Measurements from ENCODE around the gene YBEY. TPM values are rescaled to one million over a fixed set of nuclear protein-coding genes. Genes with fewer than 3 reads are reported as not detected.

Gene YBEY
- polyA plus RNA-seq, 5 donors: 14.5 to 23.4 (median 21.3) TPM

DNA sequence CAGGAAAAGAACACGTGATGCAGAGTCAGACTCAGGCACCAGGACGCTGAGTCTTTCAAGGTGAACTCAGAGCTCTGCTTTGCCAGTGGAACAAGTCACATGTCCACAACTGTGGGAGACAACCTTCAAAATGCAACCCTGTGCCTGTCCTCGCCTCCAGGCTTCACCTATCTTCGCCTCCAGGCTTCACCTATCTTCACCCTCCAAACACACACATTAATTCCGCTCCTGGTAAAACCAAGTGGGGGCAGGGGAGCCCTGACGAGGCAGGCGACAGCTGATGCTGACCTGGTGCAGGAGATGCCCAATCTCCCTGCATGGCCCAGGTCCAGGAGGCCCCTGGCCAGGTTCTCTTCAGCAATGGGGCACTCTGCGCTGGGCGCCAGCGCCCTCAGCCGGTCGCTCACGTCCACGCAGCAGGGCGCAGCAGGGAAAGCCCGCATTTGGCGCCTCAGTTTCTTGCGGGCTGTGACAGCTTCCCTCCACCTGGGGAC is 29.6 kb upstream of the YBEY start:
- no peak for DNase-seq

DNA sequence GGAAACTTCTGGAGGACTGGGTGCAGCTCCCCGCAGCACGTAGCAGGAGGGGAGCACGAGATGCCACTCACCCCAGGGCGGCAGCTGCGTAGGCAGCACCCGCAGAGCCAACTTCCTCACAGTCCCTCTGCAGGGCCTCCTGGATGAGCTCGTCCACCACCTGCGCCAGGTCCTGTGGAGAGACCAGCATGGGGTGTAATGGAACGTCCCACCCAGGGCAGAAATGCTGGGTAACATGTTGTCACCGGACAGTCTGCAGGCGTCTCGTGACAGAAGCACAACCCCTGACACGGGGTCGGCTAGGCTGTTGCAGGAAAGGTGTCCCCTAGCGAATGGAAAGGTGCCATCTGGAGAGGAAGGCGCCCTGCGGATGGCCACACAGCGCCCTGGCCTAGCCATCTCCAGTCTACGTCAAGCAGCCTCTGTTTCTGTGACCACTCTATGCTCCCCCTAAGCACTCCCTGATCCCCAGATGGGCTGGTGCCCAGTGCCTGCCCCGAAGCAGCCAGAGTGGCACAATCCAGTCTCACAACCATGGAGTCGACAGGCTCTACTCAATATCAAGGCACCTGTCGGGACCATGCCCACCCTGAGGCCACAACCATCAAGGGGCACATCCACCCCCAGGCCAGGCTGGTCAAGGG is 22.0 kb upstream of the YBEY start:
- DNase-seq: no peak

DNA sequence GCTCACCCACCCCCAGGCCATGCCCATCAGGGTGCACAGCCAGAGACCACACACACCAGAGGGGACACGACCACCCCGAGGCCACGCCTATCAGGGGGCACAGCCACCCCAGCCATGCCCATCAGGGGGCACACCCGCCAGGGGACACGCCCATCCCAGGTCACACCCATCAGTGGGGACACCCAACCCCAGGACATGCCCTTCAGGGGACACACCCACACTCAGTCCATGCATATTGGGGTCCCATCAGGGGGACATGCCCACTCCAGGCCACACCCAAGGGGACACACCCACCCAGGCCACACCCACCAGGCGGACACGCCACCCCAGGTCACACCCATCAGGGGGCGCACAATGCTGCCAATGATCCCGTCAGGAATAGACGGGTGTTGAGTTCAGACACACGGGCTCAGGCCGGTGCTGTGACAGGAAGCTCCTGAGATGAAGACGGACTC is 21.4 kb upstream of the YBEY start:
- no peak for DNase-seq

DNA sequence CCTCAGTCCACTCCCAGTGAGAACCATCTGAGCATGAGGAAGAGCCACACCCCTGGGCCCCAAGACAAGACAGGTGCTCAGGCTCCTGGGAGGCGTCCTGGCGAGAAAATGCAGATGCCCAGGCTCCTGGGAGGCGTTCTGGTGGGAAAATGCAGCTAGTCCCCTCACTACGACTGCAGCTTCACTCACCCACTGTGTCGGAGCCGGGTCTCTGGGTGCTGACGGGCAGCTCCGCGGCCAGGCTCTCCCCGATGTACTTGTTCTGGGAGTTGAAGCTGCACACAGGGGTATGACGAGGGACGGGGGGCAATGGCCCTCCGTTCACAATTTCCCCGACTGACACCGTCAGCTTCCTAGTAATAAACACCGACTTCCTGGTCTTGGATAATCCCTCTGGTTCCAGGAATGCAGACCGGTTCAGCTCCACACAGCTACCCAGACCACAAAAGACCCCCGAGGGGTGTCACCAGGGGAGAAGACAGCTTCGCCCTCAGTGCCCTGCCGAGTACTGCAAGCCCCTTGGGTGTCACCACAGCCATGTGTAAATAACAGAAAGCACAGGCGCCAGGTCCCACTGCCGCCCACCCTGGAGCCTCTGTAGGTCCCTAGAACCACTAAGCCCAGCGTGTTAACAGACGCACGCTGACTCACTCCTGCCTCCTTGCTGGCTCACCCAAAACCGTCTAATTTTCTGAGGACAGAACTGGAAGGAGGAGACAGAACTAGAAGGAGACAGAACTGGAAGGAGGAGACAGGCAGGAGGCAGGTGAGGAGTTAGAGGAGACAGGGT is 20.2 kb upstream of the YBEY start:
- no peak for DNase-seq

DNA sequence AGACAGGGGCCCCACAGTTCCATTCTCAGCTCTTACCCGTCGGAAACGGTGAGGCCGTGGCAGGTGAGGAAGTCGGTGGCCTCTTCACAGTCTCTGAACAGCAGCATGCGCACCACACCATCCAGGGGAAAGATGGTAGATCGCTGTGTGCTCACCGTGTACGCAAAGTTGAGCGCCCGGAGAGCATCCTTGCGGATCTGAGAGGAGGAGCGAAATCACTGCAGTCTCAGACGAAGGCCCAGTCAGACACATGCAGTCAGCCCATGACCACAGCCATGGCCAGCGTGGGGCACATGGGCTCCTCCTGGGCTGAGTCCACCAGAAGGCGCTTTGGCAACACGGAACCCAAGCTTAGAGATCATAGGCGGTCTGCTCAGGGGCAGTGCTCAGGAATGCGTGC is 19.2 kb upstream of the YBEY start:
- DNase-seq: no peak

DNA sequence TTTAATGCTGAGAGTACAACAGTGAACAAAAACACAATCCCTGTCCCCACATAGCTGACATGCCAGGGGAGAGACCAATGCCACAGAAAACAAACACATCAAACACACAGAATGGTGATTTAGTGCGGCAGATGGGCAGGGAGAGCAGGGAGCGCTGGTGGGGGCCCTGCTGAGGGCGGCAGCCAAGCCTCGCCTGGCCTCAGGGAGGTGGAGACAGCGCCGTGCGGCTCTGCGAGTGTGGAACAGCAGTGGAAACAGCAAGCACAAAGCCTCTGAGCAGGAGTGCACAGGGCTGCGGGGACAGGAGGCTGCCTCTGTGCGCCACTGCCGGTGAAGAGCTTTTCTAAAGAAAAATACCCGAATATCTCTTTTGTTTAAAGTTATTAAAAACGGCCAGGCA is 17.8 kb upstream of the YBEY start:
- no peak for DNase-seq

DNA sequence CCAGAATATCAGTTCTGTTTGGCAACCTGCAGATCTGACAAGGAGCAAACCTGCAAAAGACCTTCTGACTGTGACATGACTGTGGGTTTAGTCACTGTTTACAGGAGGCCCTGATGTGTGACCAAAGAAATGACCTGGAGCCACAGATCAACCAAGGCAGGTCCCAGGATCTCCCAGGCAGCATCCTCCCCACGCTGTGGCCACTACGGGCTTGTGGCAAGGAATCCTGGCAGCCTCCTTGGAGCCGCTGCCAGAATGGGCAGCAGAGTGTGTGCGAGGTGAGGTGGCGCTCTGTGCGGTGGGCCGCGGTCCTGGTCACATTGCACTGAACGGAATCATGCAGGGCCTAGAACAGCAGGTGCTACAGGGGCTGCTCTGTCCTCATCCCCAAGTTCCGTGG is 16.7 kb upstream of the YBEY start:
- no peak for DNase-seq

DNA sequence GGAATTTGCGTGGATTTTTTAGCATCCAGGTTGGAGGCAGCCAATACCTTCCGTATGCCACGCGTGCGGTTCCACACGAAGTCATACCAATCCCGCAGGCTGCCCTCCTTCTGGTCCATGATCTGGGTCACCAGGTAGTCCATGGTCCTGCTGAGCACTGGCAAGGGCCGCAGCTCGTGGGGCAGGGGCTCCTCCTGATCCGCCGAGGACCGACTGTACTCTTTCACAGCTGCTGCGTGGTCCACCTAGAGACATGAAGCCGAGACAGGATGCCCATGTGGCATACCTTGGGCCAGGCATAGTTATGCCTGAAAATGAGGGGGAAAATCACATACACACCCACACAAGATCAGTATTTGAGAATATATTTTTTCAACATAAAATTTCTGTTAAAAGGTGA is 12.8 kb upstream of the YBEY start:
- no peak for DNase-seq

DNA sequence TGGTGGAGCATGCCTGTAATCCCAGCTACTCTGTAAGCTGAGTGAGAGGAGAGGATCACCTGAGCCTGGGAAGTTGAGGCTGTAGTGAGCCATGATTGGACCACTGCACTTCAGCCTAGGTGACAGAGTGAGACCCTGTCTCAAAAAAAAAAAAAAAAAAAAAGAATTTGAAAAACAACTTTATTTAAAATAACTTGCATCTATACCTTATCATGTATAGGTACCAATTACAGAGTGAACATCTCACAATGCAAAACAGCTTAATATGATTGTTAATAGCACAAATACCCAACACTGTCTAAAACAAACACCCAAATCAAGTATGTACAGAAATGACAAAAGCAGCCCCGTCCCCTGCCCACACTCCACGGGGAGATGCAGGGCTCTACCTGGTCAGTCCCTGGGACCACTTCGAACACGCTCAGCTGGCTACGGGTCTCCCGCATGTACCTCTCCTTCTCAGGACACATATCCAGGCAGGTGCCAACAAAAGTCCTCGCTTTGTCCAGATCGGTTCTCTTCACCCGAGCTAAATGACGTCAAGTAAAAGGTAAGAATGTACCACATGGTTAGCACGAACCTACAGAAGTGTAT is 11.2 kb upstream of the YBEY start:
- no peak for DNase-seq

DNA sequence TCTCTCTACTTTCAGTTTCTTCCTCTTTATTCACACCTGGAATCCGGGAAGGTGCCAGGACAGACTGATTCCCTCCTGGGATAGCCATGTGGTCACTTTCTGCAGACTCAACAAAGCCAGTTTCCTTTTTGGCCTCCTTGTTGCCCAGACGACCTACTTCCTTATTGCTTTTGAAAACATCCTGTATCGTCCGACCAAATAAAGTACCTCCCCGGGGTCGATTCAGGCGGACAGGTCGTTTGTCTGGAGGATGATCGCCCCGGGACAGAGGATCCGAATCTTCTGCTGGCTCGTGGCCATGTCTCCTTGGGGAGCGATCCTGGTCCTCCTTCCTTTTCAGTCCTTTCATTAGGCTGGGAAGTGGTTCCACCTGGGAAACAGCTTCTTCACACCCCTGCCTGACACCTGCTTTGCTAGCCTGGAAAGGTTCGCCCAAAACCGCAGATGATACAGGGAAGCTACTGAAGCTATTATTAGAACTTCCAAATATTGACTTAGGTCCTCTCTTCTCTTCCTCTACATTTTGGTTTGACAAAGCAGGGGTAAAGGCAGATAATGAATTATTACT is 2.0 kb upstream of the YBEY start:
- no peak for DNase-seq

DNA sequence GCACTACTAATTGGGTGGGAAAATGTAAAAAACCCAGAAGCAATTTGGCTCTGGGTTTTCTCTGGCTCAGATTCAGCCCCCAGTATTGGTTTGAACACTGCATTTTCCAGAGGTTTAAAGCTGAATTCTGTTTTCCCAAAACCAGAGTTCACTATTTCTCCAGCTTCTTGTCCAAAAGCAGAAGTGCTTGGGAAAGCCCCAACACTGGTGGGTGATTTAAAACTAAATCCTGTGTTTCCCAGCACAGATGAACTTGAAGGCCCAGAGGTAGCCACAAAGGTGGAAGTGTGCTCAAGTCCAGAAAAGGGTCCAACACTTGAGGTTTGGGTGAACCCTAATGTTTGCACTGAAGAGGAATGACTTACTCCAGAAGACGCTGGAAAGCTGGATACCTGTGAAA is 1.4 kb upstream of the YBEY start:
- no peak for DNase-seq

DNA sequence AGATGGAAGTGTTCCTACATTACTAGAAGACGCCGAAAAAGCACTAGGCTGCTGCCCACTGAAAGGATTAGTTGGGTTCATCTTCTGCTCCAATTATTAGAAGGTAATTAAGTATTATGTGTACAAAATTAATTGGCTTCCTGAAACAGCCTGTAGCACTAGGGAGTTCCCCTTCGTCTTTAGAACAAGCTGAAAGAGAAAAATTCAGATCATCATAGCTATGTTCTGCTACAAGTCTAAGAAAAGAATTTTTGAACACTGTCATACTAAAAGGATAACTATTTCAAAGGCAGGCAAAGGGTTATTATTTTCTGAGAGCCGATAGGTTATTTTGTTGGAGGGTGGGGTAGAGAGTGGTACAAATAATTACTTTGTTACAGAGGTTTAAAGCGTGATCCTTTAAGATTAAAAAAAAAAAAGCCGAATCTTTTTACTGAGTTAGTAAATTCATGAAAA is 908 bp upstream of the YBEY start, which contains the start of gene MCM3AP:
Gene MCM3AP (minus strand): TSS at position 406 of the 456 bp plus-strand sequence. CDS start 325 bp downstream, at position 81.
- DNase-seq: no peak

DNA sequence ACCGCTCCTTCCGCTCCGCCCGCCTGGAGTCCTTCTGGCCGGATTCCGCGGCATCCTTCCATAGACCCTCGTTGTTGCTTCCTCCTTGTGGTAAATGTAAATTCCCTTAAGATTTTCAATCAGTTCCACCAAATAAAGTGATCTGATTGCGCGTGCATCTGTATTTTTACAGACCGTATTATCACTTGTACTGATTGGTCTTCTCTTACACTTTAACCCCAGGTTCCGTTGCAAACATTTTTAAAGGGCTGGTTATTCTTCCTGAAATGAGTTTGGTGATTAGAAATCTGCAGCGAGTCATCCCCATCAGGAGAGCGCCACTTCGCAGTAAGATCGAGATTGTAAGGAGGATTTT is 483 bp downstream of the YBEY start:
- DNase-seq: no peak

DNA sequence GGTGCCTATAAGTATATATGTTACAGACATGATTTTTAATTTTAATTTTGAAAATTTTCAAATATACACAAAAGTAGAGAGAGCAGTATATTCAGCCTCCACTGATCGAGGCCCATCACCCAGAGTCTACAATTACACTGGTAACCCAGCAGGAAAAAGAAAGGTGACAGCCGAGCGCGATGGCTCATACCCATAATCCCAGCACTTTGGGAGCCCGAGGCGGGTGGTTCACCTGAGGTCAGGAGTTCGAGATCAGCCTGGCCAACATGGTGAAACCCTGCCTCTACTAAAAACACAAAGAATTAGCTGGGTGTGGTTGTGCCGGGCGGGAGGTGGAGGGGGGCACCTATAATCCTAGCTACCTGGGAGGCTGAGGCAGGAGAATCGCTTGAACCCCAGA is 1.4 kb downstream of the YBEY start:
- DNase-seq: no peak

DNA sequence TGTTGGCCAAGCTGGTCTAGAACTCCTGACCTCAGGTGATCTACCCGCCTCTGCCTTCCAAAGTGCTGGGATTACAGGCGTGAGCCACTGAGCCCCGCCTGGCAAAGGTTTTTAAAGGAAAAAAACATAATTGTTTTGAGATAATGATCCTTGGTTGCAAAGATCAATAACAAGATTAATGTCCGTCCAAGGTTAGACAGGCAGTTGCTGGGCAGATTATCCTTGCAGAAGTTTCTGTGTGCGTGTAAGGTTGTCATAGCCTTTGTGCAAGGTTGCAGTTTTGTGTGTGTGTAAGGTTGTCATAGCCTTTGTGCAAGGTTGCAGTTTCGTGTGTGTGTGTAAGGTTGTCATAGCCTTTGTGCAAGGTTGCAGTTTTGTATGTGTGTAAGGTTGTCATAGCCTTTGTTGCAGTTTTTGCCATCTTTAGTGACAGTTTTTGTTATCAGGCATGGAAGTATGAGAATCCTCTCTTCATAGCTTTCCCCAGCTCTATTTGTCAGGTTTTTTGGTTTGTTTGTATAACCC is 3.6 kb downstream of the YBEY start:
- no peak for DNase-seq

DNA sequence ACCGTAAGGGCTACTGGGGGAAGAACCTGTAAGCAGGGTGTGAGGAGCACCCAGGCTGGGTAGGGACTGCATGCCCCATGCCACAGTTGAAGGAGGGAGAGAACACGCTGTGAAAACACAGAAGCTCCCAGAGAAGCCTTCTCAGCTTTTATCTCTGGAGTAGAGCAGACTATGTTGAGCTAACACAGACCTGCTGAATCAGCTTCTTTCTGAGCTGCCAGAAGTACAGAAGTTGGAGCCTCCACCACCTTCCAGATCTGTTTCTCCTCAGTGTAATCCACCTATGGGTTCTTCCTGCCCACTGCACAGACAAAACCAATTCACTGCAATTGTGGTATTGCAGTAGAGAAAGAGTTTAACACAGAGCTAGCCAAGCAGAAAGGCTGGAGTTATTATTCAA is 5.4 kb downstream of the YBEY start:
- DNase-seq: no peak

DNA sequence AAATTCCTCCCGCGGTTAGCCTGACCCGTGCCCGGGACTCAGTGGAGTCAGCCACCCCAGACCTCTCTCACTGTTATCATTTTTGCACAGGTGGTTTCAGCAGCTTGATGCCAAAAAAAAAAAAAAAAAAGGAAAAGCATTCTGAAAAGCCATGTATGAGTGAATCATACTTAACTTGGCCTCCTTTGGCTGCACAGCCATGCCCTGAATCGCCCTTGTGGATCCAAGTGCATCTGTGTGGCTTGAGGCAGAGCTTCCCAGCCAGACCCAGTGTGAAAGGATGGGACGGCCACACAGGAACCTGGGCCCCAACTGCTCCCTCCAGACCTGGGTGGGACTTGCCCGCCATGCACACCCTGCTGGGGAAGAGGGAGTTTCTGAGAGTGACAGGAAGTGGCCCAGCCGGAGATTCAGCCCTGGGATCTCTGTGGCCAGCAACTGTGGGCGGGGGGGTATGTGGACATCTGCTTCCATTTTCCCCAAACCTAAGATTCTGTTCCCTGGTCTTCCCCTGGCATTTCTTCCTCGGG is 8.6 kb downstream of the YBEY start:
- DNase-seq: no peak

DNA sequence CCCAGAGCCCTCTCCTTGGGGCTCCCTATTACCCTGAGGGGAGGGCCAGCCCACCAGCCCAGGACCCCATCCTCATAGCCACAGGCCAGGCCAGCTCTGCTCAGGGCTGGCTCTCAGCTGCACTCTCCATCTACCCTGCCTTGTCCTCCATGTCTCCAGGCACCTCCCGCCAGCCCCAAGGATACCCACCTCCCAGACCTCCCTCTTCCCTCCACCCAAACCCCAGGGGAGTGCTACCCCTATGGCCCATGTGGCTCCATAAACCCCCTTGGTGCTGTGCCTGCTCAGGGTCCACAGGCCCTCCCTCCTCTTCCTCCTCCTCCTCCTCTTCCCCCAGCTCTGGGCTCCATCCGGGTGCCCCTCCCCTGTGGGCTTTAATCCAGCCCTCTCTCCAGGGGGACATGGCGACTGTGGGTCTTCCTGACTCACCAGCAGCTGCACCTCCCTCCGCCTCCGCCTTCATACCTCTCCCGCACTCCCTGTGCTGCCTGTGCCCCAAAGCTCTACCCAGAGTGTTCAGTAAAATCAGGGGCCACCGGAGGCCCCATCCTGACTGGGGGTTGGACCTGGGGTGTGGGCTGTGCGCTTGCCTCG is 9.1 kb downstream of the YBEY start:
- DNase-seq: no peak

DNA sequence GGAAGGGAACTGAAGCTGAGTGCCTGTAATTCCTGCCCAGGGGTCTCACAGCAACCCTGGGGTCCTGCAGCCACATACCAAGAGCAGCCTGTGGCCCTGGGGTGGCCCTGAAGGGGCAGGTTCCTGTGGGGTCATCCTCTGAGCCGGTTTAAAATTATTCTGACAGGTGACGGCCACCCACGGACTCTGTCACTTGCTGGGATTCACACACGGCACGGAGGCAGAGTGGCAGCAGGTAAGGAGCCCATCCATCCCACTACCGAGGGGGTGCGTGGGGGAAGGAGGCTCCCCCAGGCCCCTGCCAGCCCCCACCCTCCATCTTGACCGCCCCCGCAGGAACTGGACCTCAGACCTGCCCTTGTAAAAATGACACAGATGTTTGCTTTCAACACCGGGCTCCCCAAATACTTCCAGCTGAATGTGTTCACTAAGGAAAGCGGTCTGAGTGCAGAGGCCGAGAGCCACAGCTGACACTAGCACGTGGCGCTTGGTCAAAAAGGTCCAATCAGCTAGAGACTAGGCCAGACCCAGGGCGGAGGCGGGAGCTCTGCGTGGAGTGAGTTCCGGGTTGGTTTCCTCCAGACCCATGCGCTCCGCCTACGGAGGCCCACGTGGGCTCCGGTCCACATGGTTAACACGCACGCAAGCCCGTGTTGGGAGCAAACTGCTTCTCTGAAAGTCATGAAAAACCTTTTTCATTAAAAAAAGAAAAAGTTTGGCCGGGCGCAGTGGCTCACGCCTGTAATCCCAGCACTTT is 10.0 kb downstream of the YBEY start:
- peak; percentile 39 to 68 for DNase-seq

DNA sequence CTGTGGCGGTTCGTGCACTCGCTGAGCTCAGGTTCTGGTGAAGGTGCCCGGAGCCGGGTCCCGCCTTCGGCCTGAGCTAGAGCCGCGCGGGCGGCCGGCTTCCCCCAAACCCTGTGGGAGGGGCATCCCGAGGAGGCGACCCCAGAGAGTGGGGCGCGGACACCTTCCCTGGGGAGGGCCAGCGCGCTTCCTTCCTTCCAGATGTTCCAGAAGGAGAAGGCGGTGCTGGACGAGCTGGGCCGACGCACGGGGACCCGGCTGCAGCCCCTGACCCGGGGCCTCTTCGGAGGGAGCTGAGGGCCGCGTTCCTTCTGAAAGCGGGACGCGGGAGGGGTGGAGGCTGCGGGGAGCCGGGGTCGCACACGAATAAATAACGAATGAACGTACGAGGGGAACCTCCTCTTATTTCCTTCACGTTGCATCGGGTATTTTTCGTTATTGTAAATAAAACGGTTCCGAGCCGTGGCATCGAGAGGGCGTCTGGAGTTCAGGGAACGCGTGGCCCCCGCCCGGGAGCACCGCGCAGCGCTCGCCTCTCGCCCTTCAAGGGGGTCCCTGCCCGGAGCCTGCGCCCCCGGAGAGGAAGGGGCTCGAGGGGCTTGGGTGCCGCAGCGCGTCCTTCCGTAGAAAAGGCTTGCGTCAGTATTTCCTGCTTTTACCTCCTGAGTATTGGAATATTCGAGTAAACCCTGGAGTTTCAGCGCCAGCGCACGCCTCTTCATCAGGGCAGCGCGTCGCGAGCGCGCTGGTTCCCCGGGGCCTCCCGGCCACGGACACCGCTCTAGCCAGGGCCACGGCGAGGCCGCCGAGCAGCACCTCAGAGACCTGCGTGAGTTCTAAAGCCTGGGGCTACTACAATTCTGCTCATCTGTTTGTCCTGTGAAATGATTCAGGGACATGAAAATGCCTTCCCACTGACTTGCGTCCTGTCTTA is 11.5 kb downstream of the YBEY start:
- peak; percentile 48 to 52 for DNase-seq
